ENCODE results near the gene C1orf141. TPM values are rescaled to one million over a fixed set of nuclear protein-coding genes. Genes with fewer than 3 reads are reported as not detected.
"Not testable (repeated sequence)": the region's sequence is repeated elsewhere in the genome, so short reads cannot be mapped to it uniquely, and the experiment has no call there.

The C1orf141 gene
- total RNA-seq, 4 donors from 2014 or later: not detected

DNA sequence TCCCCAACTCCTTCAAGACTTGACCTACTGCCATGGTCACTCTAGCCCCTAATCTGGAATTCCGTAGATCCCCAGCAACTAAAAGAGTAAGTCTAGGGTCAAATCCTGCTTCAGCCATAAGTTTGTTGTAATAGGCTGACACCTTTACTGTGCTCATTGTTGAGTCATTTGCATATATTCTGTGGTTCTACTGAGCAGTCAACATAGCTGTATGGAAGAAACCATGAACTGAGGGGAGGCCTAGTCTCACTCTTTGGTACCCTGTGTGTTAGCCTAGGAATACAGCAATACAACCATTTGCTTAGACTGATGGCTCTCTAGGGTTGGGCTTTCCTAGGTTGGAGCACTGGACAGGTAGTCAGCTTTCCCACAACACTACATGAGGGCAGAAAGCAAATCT lies 57.2 kb downstream of the C1orf141 start:
- Histone ChIP-seq H3K9me3 (peaks cover 0 to 3% (median 0%) of the 10 kb centered on the region in 4 donors), H3K4me3 (no peak overlapping the region), H3K27me3 (no peaks in the 10 kb centered on the region), H3K36me3 (no peaks in the 10 kb centered on the region), H3K4me1 (no peaks in the 10 kb centered on the region), H3K27ac (replicated peaks in 1 of 4) (no peak overlapping the region)
- intact Hi-C loops (cut with DNase I): no loop called here
- DNase-seq (ENCODE audit: extremely low spot score): no peak
- TF ChIP-seq EP300 (IDR thresholded peaks at IDR 0.05): no peak
- no peak for TF ChIP-seq POLR2AphosphoS5 (IDR thresholded peaks at IDR 0.05)
- no peak for TF ChIP-seq POLR2A (IDR thresholded peaks at IDR 0.05; ENCODE audit: low read depth)
- TF ChIP-seq, protein P1, sequence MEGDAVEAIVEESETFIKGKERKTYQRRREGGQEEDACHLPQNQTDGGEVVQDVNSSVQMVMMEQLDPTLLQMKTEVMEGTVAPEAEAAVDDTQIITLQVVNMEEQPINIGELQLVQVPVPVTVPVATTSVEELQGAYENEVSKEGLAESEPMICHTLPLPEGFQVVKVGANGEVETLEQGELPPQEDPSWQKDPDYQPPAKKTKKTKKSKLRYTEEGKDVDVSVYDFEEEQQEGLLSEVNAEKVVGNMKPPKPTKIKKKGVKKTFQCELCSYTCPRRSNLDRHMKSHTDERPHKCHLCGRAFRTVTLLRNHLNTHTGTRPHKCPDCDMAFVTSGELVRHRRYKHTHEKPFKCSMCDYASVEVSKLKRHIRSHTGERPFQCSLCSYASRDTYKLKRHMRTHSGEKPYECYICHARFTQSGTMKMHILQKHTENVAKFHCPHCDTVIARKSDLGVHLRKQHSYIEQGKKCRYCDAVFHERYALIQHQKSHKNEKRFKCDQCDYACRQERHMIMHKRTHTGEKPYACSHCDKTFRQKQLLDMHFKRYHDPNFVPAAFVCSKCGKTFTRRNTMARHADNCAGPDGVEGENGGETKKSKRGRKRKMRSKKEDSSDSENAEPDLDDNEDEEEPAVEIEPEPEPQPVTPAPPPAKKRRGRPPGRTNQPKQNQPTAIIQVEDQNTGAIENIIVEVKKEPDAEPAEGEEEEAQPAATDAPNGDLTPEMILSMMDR (IDR thresholded peaks at IDR 0.05): no peak
- 100% methylated on average over 1 of the region's 1 CpG for WGBS

DNA sequence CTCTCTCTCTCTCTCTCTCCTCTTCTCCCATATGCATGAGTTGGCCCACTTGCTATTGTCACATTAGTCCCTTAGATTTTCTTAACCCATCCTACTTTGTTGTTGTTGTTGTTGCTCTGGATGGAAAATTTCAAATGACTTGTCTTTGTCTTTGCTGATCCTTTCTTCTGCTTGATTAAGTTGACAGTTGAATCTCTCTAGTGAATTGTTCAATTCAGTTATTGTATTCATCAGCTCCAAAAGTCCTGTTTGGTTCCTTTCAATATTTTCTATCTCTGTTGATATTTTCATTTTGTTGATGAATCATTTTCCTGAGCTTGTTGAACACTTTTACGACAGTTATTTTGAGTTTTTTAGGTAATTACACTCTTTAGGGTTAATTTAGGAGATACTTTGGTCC lies 62.0 kb downstream of the C1orf141 start:
- WGBS: 95% methylated on average over 1 of the region's 1 CpG
- intact Hi-C loops (cut with DNase I): no loop called here
- no peaks in the 10 kb centered on the region for H3K36me3 ChIP-seq
- TF ChIP-seq, protein P1 (IDR thresholded peaks at IDR 0.05): no peak
- TF ChIP-seq POLR2AphosphoS5 (IDR thresholded peaks at IDR 0.05) (no peak), EP300 (IDR thresholded peaks at IDR 0.05) (no peak), POLR2A (IDR thresholded peaks at IDR 0.05; ENCODE audit: low read depth) (no peak)
- no peaks in the 10 kb centered on the region for H3K4me1 ChIP-seq
- no peak for DNase-seq (ENCODE audit: extremely low spot score)
- H3K9me3 ChIP-seq: peaks cover 0 to 6% (median 4%) of the 10 kb centered on the region in 4 donors
- H3K4me3 ChIP-seq: no peak overlapping the region
- H3K27me3 ChIP-seq: no peaks in the 10 kb centered on the region
- H3K27ac ChIP-seq (replicated peaks in 1 of 4): no peak overlapping the region

DNA sequence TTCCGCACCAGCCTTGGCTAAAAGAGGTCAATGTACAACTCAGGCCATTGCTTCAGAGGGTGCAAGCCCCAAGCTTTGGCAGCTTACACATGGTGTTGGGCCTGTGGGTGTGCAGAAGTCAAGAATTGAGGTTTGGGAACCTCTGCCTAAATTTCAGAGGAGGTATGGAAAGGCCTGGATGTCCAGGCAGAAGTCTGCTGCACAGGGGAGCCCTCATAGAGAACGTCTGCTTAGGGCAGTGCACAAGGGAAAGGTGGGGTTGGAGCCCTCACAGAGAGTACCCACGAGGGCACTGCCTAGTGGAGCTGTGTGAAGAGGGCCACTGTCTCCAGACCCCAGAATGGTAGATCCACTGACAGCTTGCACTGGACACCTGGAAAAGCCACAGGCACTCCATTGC lies 67.1 kb downstream of the C1orf141 start:
- H3K36me3 ChIP-seq; H3K27ac ChIP-seq (replicated peaks in 1 of 4); intact Hi-C loops (cut with DNase I); H3K4me1 ChIP-seq; H3K27me3 ChIP-seq; DNase-seq (ENCODE audit: extremely low spot score); H3K4me3 ChIP-seq; H3K9me3 ChIP-seq: not testable (repeated sequence)
- 58% methylated on average over 2 of the region's 3 CpGs for WGBS

DNA sequence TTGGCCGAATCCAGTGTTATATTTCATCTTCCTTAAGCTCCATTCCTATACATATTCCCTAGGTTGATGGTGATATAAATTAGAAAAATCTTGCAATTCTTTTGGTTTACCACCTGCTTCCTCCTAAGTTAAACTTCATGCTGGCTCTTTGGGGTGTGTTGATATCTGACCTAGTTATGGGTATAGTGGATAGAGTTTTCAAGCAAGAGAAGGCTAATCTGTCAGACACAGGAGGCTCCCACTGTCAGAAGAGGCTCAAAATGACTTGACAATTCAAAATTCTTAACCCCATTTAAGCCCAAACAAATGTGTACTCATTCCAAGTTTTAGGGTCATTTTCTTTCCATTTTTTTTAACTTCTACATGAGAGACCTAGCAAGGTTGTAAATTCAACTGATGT lies 72.4 kb downstream of the C1orf141 start:
- intact Hi-C loops (cut with DNase I): no loop called here
- no peaks in the 10 kb centered on the region for H3K9me3 ChIP-seq
- no peak overlapping the region for H3K27ac ChIP-seq (replicated peaks in 1 of 4)
- no peak for TF ChIP-seq POLR2AphosphoS5 (IDR thresholded peaks at IDR 0.05)
- TF ChIP-seq EP300 (IDR thresholded peaks at IDR 0.05): no peak
- TF ChIP-seq POLR2A (IDR thresholded peaks at IDR 0.05; ENCODE audit: low read depth): no peak
- TF ChIP-seq, protein P1 (IDR thresholded peaks at IDR 0.05): no peak
- H3K4me3 ChIP-seq: no peak overlapping the region
- H3K36me3 ChIP-seq: no peaks in the 10 kb centered on the region
- DNase-seq (ENCODE audit: extremely low spot score): no peak
- H3K27me3 ChIP-seq: no peaks in the 10 kb centered on the region
- 100% methylated on average over 1 of the region's 1 CpG for WGBS
- H3K4me1 ChIP-seq: no peaks in the 10 kb centered on the region

DNA sequence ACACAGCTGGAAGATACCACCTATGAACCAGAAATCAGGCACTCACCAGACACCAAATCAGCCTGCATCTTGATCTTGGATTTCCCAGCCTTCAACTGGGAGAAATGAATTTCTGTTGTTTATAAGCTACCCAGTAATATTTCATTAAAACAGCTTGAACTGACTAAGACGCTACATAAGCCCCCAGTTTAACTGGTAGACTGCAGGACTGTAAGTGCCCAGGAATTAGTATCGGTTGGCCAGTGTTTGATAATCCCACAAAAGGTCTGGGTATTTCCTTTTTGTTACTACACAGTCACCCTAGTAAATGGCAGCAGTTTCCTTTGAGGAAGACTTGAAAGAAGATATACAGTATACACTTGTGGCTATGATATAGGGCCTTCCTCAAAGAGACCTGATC lies 73.5 kb downstream of the C1orf141 start:
- DNase-seq (ENCODE audit: extremely low spot score): no peak
- no peaks in the 10 kb centered on the region for H3K9me3 ChIP-seq
- no peaks in the 10 kb centered on the region for H3K4me1 ChIP-seq
- H3K4me3 ChIP-seq: no peak overlapping the region
- H3K36me3 ChIP-seq: no peaks in the 10 kb centered on the region
- H3K27me3 ChIP-seq: no peaks in the 10 kb centered on the region
- 93% methylated on average over 2 of the region's 2 CpGs for WGBS
- no peak for TF ChIP-seq EP300 (IDR thresholded peaks at IDR 0.05)
- no peak for TF ChIP-seq POLR2A (IDR thresholded peaks at IDR 0.05; ENCODE audit: low read depth)
- TF ChIP-seq, protein P1 (IDR thresholded peaks at IDR 0.05): no peak
- no peak overlapping the region for H3K27ac ChIP-seq (replicated peaks in 1 of 4)
- intact Hi-C loops (cut with DNase I): no loop called here
